WTC11 (cell line): ENCODE measurements around the gene MCM7.

Experiments
- FOXP1 ChIP-seq: sonication (generic); formaldehyde crosslinking; IDR thresholded peaks from 2 replicates; pipeline ENCODE4 v1.8.0; 2022; ENCODE audit warnings: missing genetic modification reagents, mild to moderate bottlenecking, moderate library complexity, borderline replicate concordance
- GTF2I ChIP-seq: fragments of 250-450 bp; sonication (Bioruptor Pico); conservative IDR thresholded peaks from 2 replicates; pipeline ENCODE4 v1.4.0; 2021; ENCODE audit warnings: mild to moderate bottlenecking
- SMAD3 ChIP-seq: sonication (generic); formaldehyde crosslinking; IDR thresholded peaks from 2 replicates; pipeline ENCODE4 v1.8.0; 2022; ENCODE audit warnings: missing genetic modification reagents, mild to moderate bottlenecking, borderline replicate concordance
- TCF7 ChIP-seq: sonication (generic); formaldehyde crosslinking; IDR thresholded peaks from 2 replicates; pipeline ENCODE4 v1.8.0; 2022; ENCODE audit warnings: mild to moderate bottlenecking, low read depth, missing genetic modification reagents, moderate library complexity
- TF ChIP-seq, protein P1 (sequence below): fragments of 200-600 bp; IDR thresholded peaks from 2 replicates; pipeline ENCODE4 v1.8.0; 2022; ENCODE audit warnings: antibody characterized with exemption
- TF ChIP-seq, protein P2 (sequence below): sonication (generic); formaldehyde crosslinking; IDR thresholded peaks from 2 replicates; pipeline ENCODE4 v1.8.1; 2022; ENCODE audit warnings: mild to moderate bottlenecking, moderate library complexity, missing genetic modification reagents

DNA sequence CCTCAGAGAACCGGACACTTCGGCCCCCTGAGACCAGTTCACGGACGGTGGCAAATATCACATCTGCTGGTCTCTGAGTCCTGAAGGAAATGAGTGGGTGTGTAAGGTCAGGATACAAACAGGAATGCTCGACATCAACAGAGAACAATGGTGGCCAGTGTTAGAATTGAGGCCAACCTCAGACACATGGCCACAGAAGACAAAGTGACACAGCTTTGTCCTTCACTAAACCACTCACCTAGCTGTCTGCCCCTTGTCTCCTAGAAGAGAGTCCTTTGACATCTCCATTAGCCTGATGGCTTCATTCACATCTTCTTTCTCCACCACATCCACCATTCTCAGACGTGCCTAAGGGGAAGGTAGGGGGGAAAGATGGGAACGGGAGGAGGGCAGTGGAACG is 8.1 kb downstream of the MCM7 start:
- TF ChIP-seq SMAD3 (CRISPR knock-in tag) (no peak), FOXP1 (CRISPR knock-in tag) (no peak), TCF7 (no peak), GTF2I (no peak)
- TF ChIP-seq, protein P1, sequence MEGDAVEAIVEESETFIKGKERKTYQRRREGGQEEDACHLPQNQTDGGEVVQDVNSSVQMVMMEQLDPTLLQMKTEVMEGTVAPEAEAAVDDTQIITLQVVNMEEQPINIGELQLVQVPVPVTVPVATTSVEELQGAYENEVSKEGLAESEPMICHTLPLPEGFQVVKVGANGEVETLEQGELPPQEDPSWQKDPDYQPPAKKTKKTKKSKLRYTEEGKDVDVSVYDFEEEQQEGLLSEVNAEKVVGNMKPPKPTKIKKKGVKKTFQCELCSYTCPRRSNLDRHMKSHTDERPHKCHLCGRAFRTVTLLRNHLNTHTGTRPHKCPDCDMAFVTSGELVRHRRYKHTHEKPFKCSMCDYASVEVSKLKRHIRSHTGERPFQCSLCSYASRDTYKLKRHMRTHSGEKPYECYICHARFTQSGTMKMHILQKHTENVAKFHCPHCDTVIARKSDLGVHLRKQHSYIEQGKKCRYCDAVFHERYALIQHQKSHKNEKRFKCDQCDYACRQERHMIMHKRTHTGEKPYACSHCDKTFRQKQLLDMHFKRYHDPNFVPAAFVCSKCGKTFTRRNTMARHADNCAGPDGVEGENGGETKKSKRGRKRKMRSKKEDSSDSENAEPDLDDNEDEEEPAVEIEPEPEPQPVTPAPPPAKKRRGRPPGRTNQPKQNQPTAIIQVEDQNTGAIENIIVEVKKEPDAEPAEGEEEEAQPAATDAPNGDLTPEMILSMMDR = no peak
- TF ChIP-seq, protein P2, sequence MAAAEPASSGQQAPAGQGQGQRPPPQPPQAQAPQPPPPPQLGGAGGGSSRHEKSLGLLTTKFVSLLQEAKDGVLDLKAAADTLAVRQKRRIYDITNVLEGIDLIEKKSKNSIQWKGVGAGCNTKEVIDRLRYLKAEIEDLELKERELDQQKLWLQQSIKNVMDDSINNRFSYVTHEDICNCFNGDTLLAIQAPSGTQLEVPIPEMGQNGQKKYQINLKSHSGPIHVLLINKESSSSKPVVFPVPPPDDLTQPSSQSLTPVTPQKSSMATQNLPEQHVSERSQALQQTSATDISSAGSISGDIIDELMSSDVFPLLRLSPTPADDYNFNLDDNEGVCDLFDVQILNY (CRISPR knock-in tag) = no peak
